ENCODE measurements around the gene RGL1. TPM values are rescaled to one million over a fixed set of nuclear protein-coding genes. Genes with fewer than 3 reads are reported as not detected.

Gene RGL1
- total RNA-seq, 4 donors from 2014 or later, result 4.0 to 5.1 (median 4.8) TPM

GRCh38 chr1:183827801-183828200 lies 22.9 kb downstream of the RGL1 start:
- Histone ChIP-seq H3K36me3 (no peaks in the 10 kb centered on the region), H3K4me3 (no peak overlapping the region), H3K27me3 (no peaks in the 10 kb centered on the region), H3K4me1 (peaks cover 0 to 4% of the 10 kb centered on the region in 2 donors), H3K27ac (no peak overlapping the region), H3K9me3 (no peaks in the 10 kb centered on the region)
- intact Hi-C loops (cut with DNase I; ENCODE audit: low total_unique reads) (no loop called here), in situ Hi-C loops (cut with MboI; ENCODE audit: low sequenced_read_pairs in 4 of 4) (no loop called here)
- no peak for TF ChIP-seq POLR2A (IDR thresholded peaks at IDR 0.05)
- TF ChIP-seq, protein P1, sequence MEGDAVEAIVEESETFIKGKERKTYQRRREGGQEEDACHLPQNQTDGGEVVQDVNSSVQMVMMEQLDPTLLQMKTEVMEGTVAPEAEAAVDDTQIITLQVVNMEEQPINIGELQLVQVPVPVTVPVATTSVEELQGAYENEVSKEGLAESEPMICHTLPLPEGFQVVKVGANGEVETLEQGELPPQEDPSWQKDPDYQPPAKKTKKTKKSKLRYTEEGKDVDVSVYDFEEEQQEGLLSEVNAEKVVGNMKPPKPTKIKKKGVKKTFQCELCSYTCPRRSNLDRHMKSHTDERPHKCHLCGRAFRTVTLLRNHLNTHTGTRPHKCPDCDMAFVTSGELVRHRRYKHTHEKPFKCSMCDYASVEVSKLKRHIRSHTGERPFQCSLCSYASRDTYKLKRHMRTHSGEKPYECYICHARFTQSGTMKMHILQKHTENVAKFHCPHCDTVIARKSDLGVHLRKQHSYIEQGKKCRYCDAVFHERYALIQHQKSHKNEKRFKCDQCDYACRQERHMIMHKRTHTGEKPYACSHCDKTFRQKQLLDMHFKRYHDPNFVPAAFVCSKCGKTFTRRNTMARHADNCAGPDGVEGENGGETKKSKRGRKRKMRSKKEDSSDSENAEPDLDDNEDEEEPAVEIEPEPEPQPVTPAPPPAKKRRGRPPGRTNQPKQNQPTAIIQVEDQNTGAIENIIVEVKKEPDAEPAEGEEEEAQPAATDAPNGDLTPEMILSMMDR (IDR thresholded peaks at IDR 0.05 in 4 of 5, conservative IDR thresholded peaks at IDR 0.05 in 1 of 5), result no peak
- no peak for DNase-seq
- no peak for ATAC-seq

DNA sequence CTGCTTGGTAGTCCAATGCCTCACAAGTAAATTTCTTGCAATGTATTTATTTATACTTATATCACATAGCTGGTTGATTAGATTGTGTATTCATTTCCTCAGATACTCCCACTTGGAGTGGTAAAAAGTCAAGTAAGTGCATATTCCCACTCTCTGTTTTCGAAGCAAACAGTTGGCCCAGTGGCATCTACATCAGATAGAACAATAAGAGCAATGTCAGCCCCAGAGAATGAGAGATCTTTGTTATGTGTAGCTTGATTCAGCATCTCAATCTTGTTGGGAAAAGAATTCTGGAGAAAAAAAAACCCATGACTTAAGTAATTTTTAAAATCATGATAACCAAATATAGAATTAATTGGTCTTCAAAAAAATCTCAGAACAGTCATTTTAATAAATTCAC lies 25.5 kb downstream of the RGL1 start:
- H3K9me3 ChIP-seq, result no peaks in the 10 kb centered on the region
- ATAC-seq (no peak), DNase-seq (no peak)
- no peaks in the 10 kb centered on the region for H3K36me3 ChIP-seq
- H3K27me3 ChIP-seq, result no peaks in the 10 kb centered on the region
- peaks cover 0 to 4% of the 10 kb centered on the region in 2 donors for H3K4me1 ChIP-seq
- intact Hi-C loops (cut with DNase I; ENCODE audit: low total_unique reads) (no loop called here), in situ Hi-C loops (cut with MboI; ENCODE audit: low sequenced_read_pairs in 4 of 4) (no loop called here)
- no peak overlapping the region for H3K4me3 ChIP-seq
- no peak overlapping the region for H3K27ac ChIP-seq
- TF ChIP-seq, protein P1 (IDR thresholded peaks at IDR 0.05 in 4 of 5, conservative IDR thresholded peaks at IDR 0.05 in 1 of 5), result no peak
- TF ChIP-seq POLR2A (IDR thresholded peaks at IDR 0.05), result no peak

DNA sequence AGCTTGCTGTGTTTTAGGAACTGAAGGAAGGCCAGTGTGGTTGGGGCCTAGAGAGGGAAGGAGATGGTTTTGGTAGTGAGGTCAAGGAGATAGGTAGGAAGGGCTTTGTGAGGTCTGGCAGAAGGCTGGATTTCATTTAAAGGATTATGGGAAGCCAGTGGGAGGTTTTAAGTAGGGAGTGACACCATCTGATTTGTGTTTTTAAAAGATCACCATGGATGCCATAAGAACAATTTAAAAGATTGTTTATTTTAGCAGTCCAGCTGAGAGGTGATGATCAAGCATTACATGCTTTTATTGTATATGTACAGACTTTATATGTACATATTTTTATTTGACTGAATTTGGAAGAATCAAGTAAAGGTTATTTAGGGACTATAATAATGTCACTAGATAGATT lies 26.4 kb downstream of the RGL1 start:
- in situ Hi-C loops (cut with MboI; ENCODE audit: low sequenced_read_pairs in 4 of 4) (no loop called here), intact Hi-C loops (cut with DNase I; ENCODE audit: low total_unique reads) (no loop called here)
- H3K4me1 ChIP-seq, result peaks cover 0 to 4% of the 10 kb centered on the region in 2 donors

GRCh38 chr1:183832459-183832858 lies 27.5 kb downstream of the RGL1 start:
- no peaks in the 10 kb centered on the region for H3K4me1 ChIP-seq
- in situ Hi-C loops (cut with MboI; ENCODE audit: low sequenced_read_pairs in 4 of 4) (no loop called here), intact Hi-C loops (cut with DNase I; ENCODE audit: low total_unique reads) (no loop called here)

More for the DNA sequence above, 26.4 kb downstream of the RGL1 start:
- no peak overlapping the region for H3K27ac ChIP-seq
- H3K27me3 ChIP-seq, result no peaks in the 10 kb centered on the region
- H3K4me3 ChIP-seq, result no peak overlapping the region
- DNase-seq, result no peak
- no peaks in the 10 kb centered on the region for H3K9me3 ChIP-seq
- no peaks in the 10 kb centered on the region for H3K36me3 ChIP-seq
- TF ChIP-seq, protein P1 (IDR thresholded peaks at IDR 0.05 in 4 of 5, conservative IDR thresholded peaks at IDR 0.05 in 1 of 5), result no peak
- no peak for TF ChIP-seq POLR2A (IDR thresholded peaks at IDR 0.05)
- ATAC-seq, result no peak

More at GRCh38 chr1:183832459-183832858, 27.5 kb downstream of the RGL1 start:
- H3K27ac ChIP-seq, result no peak overlapping the region
- TF ChIP-seq POLR2A (IDR thresholded peaks at IDR 0.05), result no peak
- TF ChIP-seq, protein P1 (IDR thresholded peaks at IDR 0.05 in 4 of 5, conservative IDR thresholded peaks at IDR 0.05 in 1 of 5), result no peak
- no peaks in the 10 kb centered on the region for H3K9me3 ChIP-seq
- ATAC-seq (no peak), DNase-seq (no peak)
- no peaks in the 10 kb centered on the region for H3K36me3 ChIP-seq
- no peak overlapping the region for H3K4me3 ChIP-seq
- H3K27me3 ChIP-seq, result no peaks in the 10 kb centered on the region
